ENCODE data around the gene DHRS7B.

DNA sequence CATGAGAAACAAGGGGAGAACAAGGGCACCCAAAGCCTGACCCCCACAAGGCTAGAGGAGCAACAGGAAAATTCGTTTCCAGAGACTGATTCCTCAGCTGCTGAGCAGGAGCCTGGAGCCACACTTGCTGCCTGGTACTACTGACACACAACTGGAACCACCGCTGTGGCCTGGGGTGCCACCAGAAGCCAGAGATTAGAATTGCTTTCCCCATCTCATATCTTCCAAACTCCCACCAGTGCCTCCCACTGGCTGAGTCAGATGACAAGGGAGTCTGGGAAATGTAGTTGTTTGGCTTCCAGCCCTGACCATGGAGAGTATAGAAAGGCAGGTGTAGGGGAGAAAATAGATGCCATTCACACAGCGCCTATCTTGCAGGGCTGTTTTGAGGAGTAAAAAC is 91.3 kb downstream of the DHRS7B start:
- TF ChIP-seq GATA2 (IDR thresholded peaks at IDR 0.05; ENCODE audit: low read depth, low read length), result no peak
- TF ChIP-seq GATA3 (IDR thresholded peaks at IDR 0.05; ENCODE audit: low read depth, low read length), result no peak

Measured in SH-SY5Y (cell line).